Inferior parietal cortex (tissue), 1 donor: ENCODE data around the gene LHFPL2.
"Not testable (repeated sequence)": the region's sequence is repeated elsewhere in the genome, so short reads cannot be mapped to it uniquely, and the experiment has no call there.

Experiments used
- DNase-seq: peaks from one replicate; pipeline ENCODE4 v3.0.0-alpha.2; 2016; ENCODE audit errors: extremely low spot score

Gene LHFPL2

DNA sequence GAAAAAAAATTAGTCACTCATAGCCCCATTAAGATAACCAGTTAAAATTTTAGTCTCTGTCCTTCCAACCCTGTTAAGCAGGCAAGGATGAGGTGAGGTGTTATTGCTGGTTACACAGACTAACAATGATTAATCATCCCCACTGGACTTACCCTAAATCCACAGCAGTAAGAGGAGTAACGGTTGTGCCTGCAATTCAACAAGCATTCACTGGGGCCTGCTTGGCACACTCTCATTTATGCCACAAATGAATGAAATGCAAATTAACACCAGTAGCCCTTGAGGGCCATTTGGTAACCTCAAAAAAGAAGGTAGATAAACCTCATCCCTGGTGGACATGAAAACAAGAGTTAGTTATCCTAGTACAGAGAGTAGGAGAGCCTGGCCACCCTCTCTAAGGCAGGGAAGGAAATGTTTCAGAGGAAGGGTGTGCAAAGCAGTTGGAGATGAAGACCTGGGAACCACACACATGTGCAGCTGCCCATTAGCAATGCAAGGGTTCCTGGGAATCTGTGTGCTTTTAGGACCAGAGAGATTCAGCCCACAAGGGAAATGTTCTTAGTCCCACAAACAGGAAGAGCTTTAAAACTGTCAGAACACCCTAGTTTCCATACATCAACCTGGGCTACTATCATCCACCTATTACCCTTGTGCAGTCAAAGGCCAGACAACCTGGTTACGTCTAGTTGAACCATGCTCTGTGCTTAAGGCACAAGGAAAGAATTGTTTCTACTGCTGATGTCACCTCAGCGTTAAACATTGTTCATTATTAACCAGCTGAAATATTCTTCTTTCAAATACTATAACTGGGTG, 7.7 kb downstream of the LHFPL2 start:
- no peak for DNase-seq

DNA sequence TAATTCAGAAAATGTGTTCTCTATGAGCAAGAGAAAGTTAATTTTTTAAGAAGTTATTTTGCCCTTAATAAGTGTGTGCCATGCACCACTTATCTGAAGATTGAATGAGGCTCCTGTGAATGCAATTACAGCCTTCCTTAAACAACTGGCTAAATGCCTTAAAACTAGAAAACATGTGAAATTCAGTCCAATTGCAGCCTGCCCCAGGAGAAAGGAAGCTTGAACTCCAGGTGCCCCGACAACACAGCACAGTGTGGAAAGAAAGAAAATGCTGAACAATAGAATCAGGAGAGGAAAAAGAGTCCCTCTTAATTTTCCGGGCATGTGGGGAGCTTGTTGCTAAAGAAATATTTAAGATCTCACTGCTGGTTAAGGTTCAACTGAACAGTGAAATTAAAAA, 8.8 kb downstream of the LHFPL2 start:
- DNase-seq, result no peak

DNA sequence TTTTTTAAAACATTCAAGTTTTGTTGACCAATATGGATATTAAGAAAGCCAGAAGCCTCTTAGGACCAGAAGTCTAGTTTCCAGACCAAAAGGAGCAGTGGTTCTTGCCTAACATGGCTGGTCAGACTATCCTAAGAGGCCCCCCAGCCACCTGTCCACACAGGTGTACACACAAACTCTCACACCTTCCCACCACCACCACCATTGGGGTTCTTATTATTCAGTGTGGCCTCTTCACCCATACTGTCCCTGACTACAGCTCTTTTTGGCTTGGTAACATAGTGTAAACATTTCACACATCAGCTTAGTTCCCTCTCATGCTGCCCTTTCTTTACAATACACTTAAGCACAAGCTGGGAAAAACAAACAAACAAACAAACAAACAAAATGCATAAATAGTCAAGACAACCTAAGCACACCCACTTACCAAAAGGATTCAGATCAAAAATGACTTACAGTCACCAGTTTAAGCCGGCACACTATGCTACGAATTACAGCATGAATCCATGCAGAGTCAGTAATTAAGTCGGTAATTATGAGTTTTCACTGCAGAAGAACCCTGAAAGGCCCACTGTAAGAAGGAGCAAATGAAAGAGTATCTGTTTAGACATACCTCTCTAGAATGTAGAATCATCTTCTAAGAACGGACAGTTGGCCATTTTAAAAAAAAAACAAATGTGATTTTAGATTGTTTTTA, 9.5 kb downstream of the LHFPL2 start:
- DNase-seq, result no peak

DNA sequence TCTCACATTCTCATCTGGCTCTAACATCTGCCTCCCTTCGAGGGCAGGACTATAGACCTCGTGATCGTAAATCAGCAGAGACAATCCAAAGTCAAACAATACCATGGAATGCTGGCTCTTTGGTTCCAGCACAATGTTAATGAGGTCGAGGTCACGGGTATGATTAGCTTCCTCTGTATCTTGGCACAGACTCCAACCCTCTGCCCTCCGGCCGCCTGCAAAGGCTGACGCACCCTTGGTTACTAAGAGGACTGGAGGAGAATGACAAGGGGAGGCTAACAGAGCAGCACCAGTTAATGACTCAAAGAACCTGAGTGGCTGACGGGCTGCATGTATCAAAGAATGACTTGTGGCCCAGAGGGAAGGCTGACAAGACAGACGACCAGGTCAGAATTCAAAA, 10.1 kb downstream of the LHFPL2 start:
- no peak for DNase-seq

DNA sequence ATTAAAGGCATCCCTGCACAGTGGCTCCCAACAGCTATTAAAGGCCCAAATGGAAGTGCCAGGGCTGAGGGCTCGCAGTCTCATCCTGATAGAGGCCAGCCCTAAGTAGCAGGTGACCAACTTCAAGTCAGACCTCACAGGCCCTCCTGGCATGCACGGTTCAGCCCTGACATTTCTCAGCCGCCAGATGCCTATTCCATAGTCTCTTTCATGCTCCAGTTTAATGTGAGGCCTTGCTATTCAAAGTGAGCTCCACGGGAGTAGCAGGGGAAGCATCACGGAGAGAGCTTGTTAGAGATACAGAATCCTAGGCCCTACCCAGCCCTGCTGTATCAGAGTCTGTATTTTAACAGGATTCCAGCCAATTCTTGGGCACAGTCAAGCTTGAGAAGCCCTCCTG, 11.1 kb downstream of the LHFPL2 start:
- DNase-seq, result no peak

DNA sequence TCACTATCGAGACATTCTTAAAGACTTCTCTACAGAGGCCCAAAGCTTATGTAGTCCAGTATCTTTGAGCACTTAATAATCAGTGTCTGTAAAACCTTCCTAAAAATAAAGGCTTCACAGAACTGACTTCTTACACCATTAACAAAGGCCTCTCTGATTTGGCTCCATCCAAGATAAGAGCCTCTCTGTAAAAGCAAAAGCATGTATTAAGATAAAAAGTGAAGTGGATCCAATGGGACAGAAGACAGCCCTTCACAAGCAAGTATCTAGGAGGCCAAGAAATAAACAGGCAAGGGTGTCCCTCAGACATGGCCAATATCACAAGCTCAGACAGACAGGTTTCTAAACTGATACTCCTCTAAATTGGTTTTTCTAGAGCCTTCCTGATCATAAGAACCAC, 11.9 kb downstream of the LHFPL2 start:
- no peak for DNase-seq

DNA sequence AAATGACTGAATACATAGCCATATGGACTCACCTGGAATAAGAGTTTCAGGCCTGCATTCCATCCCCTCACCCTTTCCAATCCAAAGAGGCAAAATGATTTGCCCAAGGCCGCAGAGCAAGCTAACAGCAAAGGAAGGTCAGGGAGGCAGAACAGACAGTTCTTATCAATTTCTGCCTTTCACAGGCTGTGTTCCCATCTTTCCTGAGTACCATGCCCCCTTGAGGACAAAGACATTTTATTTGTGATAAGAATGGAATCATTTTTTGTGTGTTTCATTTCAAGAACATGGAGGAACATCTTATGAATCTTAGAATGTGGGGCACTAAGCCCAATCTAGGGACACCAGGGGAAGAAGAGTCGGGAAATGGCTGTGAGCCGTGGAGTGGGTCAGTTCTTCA, 13.9 kb downstream of the LHFPL2 start:
- no peak for DNase-seq

DNA sequence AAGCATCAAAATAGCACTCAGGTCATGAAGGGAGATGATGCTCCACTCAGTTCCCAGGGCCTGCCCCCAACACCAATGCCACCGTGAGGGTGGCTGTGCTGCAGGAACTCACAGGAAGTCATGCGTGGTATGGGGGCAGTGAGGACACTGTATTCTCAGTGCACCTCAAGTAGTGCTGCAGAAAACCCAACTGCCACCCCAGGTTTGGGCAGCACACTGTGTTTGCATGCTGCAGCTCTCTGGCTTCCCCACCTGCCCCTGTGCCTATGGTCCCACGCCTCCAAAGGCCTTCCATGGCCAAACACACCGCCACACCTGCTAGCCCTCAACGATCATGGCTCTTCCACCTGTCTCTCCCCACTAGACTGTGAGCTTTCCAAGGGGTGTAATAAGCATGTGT, 14.3 kb downstream of the LHFPL2 start:
- DNase-seq, result no peak

DNA sequence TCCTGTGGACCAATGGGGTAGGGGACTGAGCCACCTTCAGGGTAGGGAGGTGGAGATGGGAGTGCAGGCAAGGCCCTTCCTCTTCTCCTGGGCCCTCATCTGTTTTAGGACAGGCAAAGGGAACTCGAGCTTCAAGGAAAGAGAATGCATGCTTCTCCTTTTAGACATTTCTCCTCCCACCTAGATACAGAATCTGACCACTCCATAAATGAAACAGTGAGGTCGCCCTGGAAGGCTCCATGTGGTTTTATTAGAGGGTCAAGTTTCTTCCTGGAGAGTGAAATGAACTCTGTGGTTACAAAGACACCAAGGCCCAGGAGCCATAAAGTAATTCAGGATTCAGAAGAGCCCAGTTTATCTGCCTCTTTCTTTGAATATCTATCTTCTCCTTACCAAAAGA, 14.9 kb downstream of the LHFPL2 start:
- no peak for DNase-seq

DNA sequence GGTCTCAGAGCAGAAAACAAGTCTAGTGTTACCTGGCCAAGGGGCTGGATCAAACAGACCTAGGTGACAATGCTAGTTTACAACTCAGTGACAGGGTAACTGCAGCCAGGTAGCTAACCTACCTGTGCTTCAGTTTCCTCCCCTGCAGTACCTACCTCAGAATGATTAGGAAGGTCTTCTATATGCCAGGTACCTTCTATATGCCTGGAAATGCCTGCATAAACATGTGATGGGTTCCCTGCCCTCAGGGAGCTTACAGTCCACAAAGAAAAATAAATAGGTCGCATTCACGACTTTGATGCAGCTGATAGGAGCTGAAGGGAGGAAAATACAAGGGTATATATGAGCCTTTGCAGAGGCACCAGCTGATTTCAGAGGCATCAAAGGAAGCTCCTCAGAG, 16.1 kb downstream of the LHFPL2 start:
- DNase-seq, result no peak

DNA sequence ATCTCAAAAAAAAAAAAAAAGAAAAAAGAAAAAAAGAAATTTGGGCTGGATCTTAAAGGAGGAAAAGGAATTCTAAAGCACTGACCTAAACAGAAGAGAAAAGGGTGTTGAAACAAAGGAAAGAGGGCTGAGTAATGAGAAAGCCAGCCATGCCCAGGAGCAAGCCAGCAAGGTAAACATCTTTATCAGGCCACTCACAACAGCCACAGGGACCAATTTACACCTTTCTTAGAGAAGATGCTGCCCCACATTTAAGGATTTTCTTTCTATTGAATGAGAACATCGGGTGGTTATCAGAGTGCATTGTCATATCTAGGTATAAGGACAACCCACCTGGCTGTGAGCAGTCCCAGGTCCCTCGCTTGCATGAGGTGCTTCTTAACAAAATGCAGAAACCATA, 16.6 kb downstream of the LHFPL2 start:
- DNase-seq, result no peak

DNA sequence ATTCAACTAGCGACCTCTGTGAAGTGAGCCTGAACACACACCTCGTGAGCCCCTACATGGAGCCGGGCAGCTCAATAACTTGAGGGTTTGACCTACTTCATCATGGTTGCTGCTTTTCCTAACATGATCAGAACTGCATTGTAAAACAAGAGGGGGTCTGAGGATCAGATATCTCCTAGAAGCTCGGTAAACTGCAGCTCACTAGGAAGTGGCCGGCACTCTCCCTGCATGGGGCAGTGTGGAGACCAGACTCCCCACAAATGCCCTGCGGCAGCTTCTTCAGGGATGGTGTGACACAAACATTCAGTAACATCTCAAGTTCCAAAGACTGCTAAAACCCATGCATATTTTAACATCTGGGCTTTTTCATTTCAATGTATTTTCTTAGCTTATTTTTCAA, 18.5 kb downstream of the LHFPL2 start:
- no peak for DNase-seq

DNA sequence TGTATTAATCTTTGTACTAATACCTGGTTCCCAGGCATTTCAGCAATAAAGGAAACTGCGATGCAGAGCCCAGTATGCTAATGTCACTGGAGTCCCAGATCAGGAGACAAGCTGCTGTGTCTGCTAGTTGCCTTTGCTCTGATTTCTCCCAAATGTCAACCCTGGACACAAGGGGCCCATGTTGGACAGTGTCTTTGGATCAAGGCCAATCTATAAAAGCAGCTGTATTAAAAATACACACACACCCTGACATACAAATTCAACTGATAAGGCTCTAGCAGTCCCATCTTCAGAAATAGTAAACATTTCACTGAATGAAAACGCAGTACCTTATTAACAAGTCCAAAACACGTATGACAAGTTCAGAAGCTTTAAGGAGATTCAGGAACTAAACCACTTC, 18.9 kb downstream of the LHFPL2 start:
- no peak for DNase-seq

DNA sequence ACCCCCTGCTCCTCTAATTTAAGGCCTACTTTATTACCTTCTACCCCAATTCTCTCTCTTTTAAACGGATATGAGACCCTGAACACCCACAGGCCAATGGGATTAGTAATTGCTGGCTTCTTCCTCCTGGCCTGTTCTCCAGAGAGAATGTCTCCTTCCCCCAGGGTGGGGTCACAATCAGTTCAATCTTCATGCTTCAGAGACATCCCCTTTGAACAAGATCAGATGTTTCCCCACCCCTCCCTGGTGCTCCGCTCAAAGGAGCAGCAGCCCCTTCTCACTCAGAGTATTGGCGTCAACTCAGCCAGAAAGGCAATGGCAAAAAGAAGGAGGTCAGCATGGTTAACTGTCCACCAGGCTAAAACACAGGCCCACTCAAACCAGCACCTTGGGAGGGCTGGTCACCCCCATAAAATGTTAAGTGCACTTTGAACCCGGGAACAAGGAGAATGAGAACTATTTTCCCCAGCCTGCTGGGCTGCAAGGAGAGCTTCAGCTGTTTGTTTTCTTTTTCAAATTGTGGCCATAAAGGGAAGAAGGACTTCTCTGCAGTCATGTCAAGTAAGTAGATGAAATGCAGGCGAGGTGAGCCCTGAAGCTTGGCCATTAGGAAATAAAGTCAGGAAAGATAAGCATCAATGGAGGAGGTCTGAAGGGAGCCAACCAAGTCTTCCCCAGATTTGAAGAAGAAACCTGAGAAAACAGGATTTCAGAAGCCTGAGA, 20.1 kb downstream of the LHFPL2 start:
- no peak for DNase-seq

DNA sequence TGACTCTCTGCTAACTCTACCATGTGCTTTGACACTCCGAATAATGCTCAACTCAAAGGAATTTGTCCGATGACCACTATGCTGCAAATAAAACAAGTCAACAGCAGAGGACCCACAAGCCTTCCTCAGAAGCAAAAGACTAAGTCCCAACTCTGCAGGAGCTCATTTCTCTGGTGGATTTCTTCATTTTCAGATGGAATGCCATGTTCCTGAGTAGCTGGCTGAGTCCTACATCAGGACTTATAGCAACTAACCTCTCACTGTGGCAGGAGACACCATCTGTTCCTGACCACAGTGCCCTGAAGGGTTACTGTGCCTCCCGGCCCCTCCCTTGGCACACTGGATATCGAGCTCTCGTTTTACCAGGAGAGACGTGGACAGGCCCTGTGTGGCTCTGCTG, 20.8 kb downstream of the LHFPL2 start:
- no peak for DNase-seq

DNA sequence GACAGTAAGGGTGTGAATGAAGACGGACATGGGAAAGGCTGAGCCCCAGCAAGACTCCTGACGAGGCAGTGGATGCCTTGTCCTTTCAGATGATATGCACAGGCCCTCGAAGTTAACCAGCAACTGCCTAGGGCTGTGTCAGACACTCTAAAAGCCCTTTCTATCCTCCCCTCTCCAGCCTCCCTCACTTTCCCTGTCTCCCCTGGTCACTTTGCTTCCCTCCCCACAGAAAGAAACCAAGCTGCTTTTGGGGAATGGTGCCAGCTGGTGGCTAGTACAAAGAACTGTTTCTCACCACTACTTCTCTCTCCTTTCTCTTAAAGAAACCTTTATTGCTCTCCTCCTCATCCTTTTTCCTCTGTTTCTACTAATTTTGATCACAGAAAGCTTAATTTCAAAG, 21.4 kb downstream of the LHFPL2 start:
- DNase-seq, result no peak

DNA sequence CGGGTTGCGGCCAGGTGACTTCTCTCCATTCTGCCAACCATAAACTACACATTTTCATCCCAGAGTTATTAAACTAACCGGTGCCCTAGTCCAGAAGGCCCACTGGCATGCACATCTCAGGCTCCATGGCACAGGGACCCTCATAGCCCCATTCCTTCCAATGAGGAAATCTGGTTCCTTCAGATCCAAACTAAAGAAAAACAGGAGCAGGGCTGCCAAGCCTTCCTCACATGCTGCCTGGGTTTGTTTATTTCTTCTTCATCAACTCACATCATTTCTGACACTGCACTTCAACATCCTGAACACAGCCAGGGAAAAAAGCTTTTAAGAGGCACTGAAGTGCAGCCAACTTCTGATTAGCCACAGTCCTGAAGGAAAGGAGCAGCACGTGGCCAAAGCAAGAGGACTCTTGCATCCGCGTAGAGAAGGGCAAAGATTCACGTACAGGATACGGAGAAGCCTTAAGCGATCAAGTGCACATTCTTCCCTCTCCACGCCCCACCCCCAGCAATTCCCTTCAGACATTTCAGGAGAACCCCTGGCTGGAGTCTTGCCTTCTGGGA, 22.5 kb downstream of the LHFPL2 start:
- no peak for DNase-seq

DNA sequence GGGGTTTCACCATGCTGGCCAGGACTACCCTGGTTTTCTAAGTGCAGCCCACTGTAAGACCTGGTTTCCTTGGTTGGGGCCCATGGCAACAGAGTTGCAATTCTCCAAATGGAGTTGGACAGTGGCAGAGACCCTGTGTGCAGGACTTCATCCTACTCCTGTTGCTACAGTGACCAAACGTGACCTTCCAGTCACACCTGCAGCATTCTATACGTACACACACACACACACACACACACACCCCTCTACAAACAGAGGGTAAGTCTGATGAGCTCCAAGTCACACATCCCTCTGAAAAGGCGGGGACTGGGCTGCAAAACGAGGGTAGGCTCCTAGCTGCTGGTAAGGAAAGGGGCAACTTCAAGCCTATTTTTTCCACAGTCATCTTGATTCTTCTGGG, 23.6 kb downstream of the LHFPL2 start:
- DNase-seq, result no peak

DNA sequence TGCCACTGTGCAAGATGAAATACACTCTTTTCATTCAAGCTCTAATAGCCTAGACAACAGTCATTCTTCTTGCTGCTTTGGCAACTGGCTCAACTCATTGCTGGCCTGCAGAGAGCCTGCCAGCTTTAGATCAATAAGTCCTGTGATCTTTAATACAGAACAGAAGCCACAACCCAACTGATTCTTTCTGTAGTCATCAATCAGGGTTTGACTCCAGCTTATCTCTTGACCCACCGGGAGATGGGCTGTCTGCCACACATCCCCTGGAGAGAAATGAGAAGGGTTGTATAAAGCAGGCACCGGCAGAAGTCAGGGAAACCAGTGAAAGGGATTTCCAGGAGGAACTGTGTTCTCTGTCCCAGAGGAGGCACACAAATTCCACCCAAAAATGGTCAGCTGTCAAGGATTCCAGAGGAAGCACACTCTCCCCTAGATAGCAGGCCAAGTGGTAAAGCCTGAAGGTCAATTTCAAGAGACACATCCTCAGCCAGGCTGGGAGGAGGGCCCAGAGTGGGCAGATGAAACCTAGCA, 24.5 kb downstream of the LHFPL2 start:
- no peak for DNase-seq

DNA sequence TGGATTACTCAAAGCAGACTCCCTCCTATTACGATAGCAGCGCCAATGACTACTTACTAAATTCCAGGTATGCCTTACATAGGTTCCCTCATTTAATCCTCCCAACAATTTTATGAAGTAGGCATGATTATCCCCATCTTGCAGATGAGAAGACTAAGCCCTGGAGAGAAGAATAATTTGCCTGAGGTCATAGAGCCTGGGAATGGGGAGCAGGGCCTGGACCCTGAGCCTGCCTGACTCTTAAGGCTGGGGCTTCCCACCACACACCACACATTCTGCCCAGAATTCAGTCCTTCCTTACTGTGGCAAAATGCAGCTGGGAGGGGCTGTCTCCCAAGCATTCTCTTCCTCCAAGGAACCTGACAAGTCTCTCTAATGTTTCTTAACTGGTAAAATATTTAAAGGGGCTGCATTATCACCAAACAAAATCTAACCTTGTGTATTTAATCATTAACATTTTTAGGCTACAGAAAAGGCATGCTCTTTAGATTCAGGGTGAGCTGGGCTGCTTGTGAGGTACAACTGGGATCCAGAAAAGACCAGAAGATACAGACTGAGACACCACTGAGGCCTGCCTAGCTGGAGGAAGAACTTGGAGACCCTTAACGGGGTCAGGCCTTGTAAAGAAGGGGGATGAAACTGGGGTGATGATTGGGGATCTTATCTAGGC, 26.1 kb downstream of the LHFPL2 start:
- DNase-seq, result no peak

DNA sequence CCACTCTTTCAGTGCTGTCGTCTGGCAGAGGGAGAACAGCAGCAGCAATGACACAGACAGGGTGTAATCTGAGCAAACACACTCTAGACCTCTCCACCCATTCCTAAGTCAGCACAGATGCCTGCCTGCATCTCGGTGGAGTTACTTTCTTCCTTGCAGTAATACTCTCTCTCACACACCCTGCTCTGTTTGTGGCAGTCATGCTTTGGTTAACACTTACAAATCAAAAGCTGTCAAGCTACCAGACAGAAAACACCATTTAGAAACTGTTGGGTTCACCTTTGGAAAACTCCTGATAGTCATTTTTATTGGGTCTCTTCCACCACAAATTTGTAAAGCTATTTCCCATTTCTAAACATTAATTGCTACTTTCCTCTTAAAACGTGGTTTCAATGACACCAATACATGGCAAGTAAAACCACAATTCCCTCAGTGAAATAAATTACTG, 27.3 kb downstream of the LHFPL2 start:
- no peak for DNase-seq

DNA sequence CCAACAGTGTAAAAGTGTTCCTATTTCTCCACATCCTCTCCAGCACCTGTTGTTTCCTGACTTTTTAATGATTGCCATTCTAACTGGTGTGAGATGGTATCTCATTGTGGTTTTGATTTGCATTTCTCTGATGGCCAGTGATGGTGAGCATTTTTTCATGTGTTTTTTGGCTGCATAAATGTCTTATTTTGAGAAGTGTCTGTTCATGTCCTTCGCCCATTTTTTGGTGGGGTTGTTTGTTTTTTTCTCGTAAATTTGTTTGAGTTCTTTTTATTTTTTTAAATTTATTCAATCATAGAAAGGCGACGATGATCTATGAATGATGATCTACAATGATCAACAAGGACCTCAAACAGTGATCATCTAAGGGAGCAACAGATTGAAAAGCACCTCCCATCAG, 28.5 kb downstream of the LHFPL2 start:
- DNase-seq, result not testable (repeated sequence)
